Panc1 (cell line): ENCODE results near the gene LRRC42. TPM values are rescaled to one million over a fixed set of nuclear protein-coding genes. Genes with fewer than 3 reads are reported as not detected.

Experiments used
- ATAC-seq: fragments of 200-7000 bp; cut with Tn5 transposase; 2 replicates; pipeline ENCODE4 v1.9.1; 2020; ENCODE audit warnings: mild to moderate bottlenecking, moderate library complexity
- BruUV-seq: library from RNA; stranded (reverse); fragments of 400-500 nt; replicated peaks from 2 replicates; lab custom pipeline; 2021; lab: Mats Ljungman, UMichigan
- CTCF ChIA-PET: fragments of 300-600 bp; sonication (Branson Sonifier 250); formaldehyde crosslinking; loops from one replicate; lab custom pipeline; 2022; ENCODE audit warnings: antibody characterized with exemption; lab: Charles Lee
- POLR2A ChIA-PET: fragments of 300-600 bp; sonication (Branson Sonifier 250); formaldehyde crosslinking; loops from one replicate; lab custom pipeline; 2022; ENCODE audit warnings: antibody characterized with exemption; lab: Charles Lee
- DNase-seq: peaks from one replicate; pipeline ENCODE4 v3.0.0-alpha.2; 2010; ENCODE audit warnings: low read depth, low spot score
- H3K27ac ChIP-seq: 2 replicates; pipeline ENCODE4 v1.5.1; 2011; ENCODE audit warnings: mild to moderate bottlenecking, low read length, inconsistent platforms
- H3K27me3 ChIP-seq: fragments of 200-500 bp; sonication (Bioruptor generic); 2 replicates; pipeline ENCODE4 v1.6.0; 2014; ENCODE audit warnings: low read length, inconsistent platforms; ENCODE audit not compliant: control insufficient read depth, insufficient read depth
- H3K36me3 ChIP-seq: fragments of 200-500 bp; sonication (Bioruptor generic); 2 replicates; pipeline ENCODE4 v1.5.1; 2014; ENCODE audit warnings: inconsistent platforms, mild to moderate bottlenecking, low read length, moderate library complexity; ENCODE audit not compliant: control insufficient read depth, insufficient read depth
- H3K4me1 ChIP-seq: 2 replicates; pipeline ENCODE4 v1.5.1; 2011; ENCODE audit warnings: inconsistent platforms, mild to moderate bottlenecking, low read length, moderate library complexity; ENCODE audit not compliant: control insufficient read depth, insufficient read depth
- H3K4me3 ChIP-seq, 2 experiments: 2 replicates each; pipeline ENCODE4 v1.5.1; 2011 to 2012; ENCODE audit warnings: low read depth in 2 of 2, low read length in 2 of 2, mild to moderate bottlenecking in 2 of 2, inconsistent platforms in 1 of 2, moderate library complexity in 1 of 2
- H3K9me3 ChIP-seq: fragments of 200-500 bp; sonication (Bioruptor generic); 2 replicates; pipeline ENCODE4 v1.5.1; 2014; ENCODE audit warnings: low read depth, mild to moderate bottlenecking, inconsistent platforms, low read length, moderate library complexity; ENCODE audit not compliant: control insufficient read depth, insufficient read depth
- CTCF ChIP-seq: fragments of 450-650 bp; IDR thresholded peaks from 2 replicates; pipeline ENCODE4 v1.5.1; 2017; ENCODE audit warnings: mild to moderate bottlenecking
- POLR2AphosphoS5 ChIP-seq: IDR thresholded peaks from 2 replicates; pipeline ENCODE4 v1.6.1; 2012; ENCODE audit warnings: mild to moderate bottlenecking, low read depth, low read length, moderate library complexity
- REST ChIP-seq, 2 experiments: IDR thresholded peaks; 2 replicates each; pipeline ENCODE4 v1.6.1; 2011 to 2012; ENCODE audit warnings: low read depth in 2 of 2, control low read depth in 1 of 2, low read length in 1 of 2, mild to moderate bottlenecking in 1 of 2, moderate library complexity in 1 of 2; ENCODE audit not compliant: insufficient read depth in 1 of 2
- SIN3A ChIP-seq: IDR thresholded peaks from 2 replicates; pipeline ENCODE4 v1.6.1; 2012; ENCODE audit warnings: low read depth, mild to moderate bottlenecking, low read length, moderate library complexity, borderline replicate concordance; ENCODE audit not compliant: insufficient read depth
- TCF7L2 ChIP-seq: IDR thresholded peaks from 2 replicates; pipeline ENCODE4 v1.6.1; 2011; ENCODE audit warnings: mild to moderate bottlenecking, low read depth, low read length, inconsistent platforms
- in situ Hi-C: cut with HindIII; loops from 2 replicates; pipeline ENCODE4 v1.10.0; 2016; ENCODE audit warnings: low sequenced_read_pairs, low pct_unique_long_range_greater_than_20kb
- intact Hi-C: fragments of 100-400 bp; cut with micrococcal nuclease; formaldehyde crosslinking; loops from one replicate; pipeline ENCODE4 v1.10.0; 2022; ENCODE audit not compliant: unreplicated experiment
- total RNA-seq: library from RNA; stranded (reverse); gene quantifications from one replicate; pipeline ENCODE4 v1.2.1, GENCODE V29; 2021; ENCODE audit not compliant: unreplicated experiment

The LRRC42 gene
- total RNA-seq, 1 experiment from 2014 or later: 41.0 TPM

- no TSS peak for BruUV-seq
- no peak for TF ChIP-seq SIN3A
- no peak for TF ChIP-seq REST (IDR thresholded peaks at IDR 0.05; ENCODE audit: insufficient read depth in 1 of 2, low read depth in 2 of 2, low read length in 1 of 2)
- no peak for TF ChIP-seq POLR2AphosphoS5
- TF ChIP-seq CTCF: no peak
- no peak for TF ChIP-seq TCF7L2
- intact Hi-C loops (no loop called here), in situ Hi-C loops (no loop called here)
- Histone ChIP-seq H3K9me3 (peaks cover 15% of the 10 kb centered on the region; the same call in 1 of the 2 replicates), H3K27ac (no peak overlapping the region), H3K36me3 (no peaks in the 10 kb centered on the region), H3K27me3 (no peaks in the 10 kb centered on the region), H3K4me3 (no peak overlapping the region), H3K4me1 (no peaks in the 10 kb centered on the region)
- POLR2A ChIA-PET: no interaction called here
- ATAC-seq (no peak), DNase-seq (no peak)
- CTCF ChIA-PET: interaction anchor here (0.7 kb wide), 1 partner anchor 16 kb away, joined by 3 read pairs; no protein-coding TSS in a partner anchor
Measured at GRCh38 chr1:53938136-53938830, 7.9 kb upstream of the LRRC42 start.

GRCh38 chr1:53942127-53942957, 3.8 kb upstream of the LRRC42 start:
- ChIA-PET CTCF (no interaction called here), POLR2A (interaction anchor here (0.5 kb wide), 1 partner anchor 266 kb away, joined by 5 read pairs; no protein-coding TSS in a partner anchor)
- in situ Hi-C loops: no loop called here
- H3K27me3 ChIP-seq: no peaks in the 10 kb centered on the region
- DNase-seq (no peak), ATAC-seq (no peak)
- peaks cover 12% of the 10 kb centered on the region for H3K4me1 ChIP-seq
- no peaks in the 10 kb centered on the region for H3K9me3 ChIP-seq
- no TSS peak for BruUV-seq
- intact Hi-C loops: no loop called here
- H3K36me3 ChIP-seq: no peaks in the 10 kb centered on the region; the same call in 1 of the 2 replicates
- no peak overlapping the region for H3K4me3 ChIP-seq
- TF ChIP-seq POLR2AphosphoS5: no peak
- no peak for TF ChIP-seq CTCF
- no peak for TF ChIP-seq REST (IDR thresholded peaks at IDR 0.05; ENCODE audit: insufficient read depth in 1 of 2, low read depth in 2 of 2, low read length in 1 of 2)
- TF ChIP-seq TCF7L2: no peak
- TF ChIP-seq SIN3A: no peak
- no peak overlapping the region for H3K27ac ChIP-seq
